Heart right ventricle (tissue), 16 donors: Measurements from ENCODE around the gene ACVR1B. TPM values are rescaled to one million over a fixed set of nuclear protein-coding genes. Genes with fewer than 3 reads are reported as not detected.

ENCODE experiments used
- ATAC-seq, 8 donors: fragments of 200-7000 bp; cut with Tn5 transposase; one replicate each; pipeline ENCODE4 v1.9.1; 2020; ENCODE audit warnings: mild to moderate bottlenecking in 8 of 8, moderate library complexity in 8 of 8, moderate number of reproducible peaks in 1 of 8
- DNase-seq, 2 donors: peaks; one replicate each; pipeline ENCODE4 v3.0.0-alpha.2; 2020
- H3K27ac ChIP-seq, 10 donors: fragments of 200-600 bp; sonication (generic) in 2 of 10; one replicate each; pipeline versions ENCODE4 v1.5.0 to v1.8.0; 2020 to 2022; ENCODE audit warnings: mild to moderate bottlenecking in 3 of 10
- H3K27me3 ChIP-seq, 7 donors: fragments of 200-600 bp; one replicate each; pipeline ENCODE4 v1.8.0; 2021 to 2022; ENCODE audit warnings: mild to moderate bottlenecking in 2 of 7
- H3K36me3 ChIP-seq, 9 donors: fragments of 200-600 bp; sonication (generic) in 1 of 9; one replicate each; pipeline versions ENCODE4 v1.5.0 to v1.8.0; 2020 to 2022; ENCODE audit warnings: mild to moderate bottlenecking in 2 of 9
- H3K4me1 ChIP-seq, 9 donors: fragments of 200-600 bp; sonication (generic) in 1 of 9; one replicate each; pipeline versions ENCODE4 v1.5.0 to v1.8.0; 2020 to 2022; ENCODE audit warnings: mild to moderate bottlenecking in 4 of 9
- H3K4me3 ChIP-seq, 10 donors: fragments of 200-600 bp; sonication (generic) in 2 of 10; one replicate each; pipeline versions ENCODE4 v1.5.0 to v1.8.0; 2020 to 2022; ENCODE audit warnings: mild to moderate bottlenecking in 7 of 10, moderate library complexity in 2 of 10
- H3K9me3 ChIP-seq, 11 donors: fragments of 200-600 bp in 10 of 11; sonication (generic) in 2 of 11; one replicate each; pipeline versions ENCODE4 v1.5.0 to v1.8.0; 2013 to 2022; ENCODE audit warnings: mild to moderate bottlenecking in 2 of 11, control low read depth in 1 of 11, moderate library complexity in 1 of 11
- WGBS, 2 donors: extraction: QIAGEN DNeasy Blood & Tissue Kit; methylation state at CpG; one replicate each; pipeline ENCODE4 v1.1.7; 2013; ENCODE audit warnings: inconsistent platforms in 1 of 2; 5-methylcytosine and 5-hydroxymethylcytosine counted together
- intact Hi-C, 10 donors: fragments of 100-400 bp; cut with DNase I; formaldehyde crosslinking; loops; one replicate each; pipeline versions ENCODE4 v1.11.1 to v1.14.2; 2022
- polyA plus RNA-seq, 2 donors: library from polyadenylated mRNA; stranded (reverse); fragments of 200-250 nt; gene quantifications; one replicate each; pipeline ENCODE4 v1.2.3, GENCODE V29; 2013
- total RNA-seq, 10 donors: library from RNA; stranded (reverse); fragmentation: NEBNext Ultra II Directional in 3 of 10; extraction: Animal tissue kit (Norgen Biotek cat#: 25700) in 3 of 10; gene quantifications; one replicate each; pipeline versions ENCODE4 v1.2.1 to v1.2.4, GENCODE V29; 2021 to 2023
- TF ChIP-seq, protein P1 (sequence below), 9 donors: fragments of 200-600 bp; sonication (generic) in 2 of 9; IDR thresholded peaks; one replicate each; pipeline versions ENCODE4 v1.5.0 to v1.8.0; 2021 to 2022; ENCODE audit warnings: antibody characterized with exemption in 9 of 9, mild to moderate bottlenecking in 5 of 9, moderate library complexity in 1 of 9
- donor health status: Arrhythmogenic right ventricular cardiomyopathy.
- donor health status: ischemic (EF 13 %, LVEDD 7.1; RV severe dilation, severe dysfunction).
- donor health status: healthy with polysubstance abuse.
- donor health status: DM: no; HTN: yes; CAD: no.
- donor health status: DM: no; HTN: no; CAD: no.
- donor health status: ischemic (EF 25% LVEDD 6.9; RV normal size, moderate dysfunction).
- donor health status: ischemic (EF 25% LVEDD 5.7; RV mildly dilated, moderate dysfunction).
- donor health status: healthy.
- donor health status: DM: yes; HTN: yes; CAD: no.
- donor health status: Ischemic cardiomyopathy.
- donor health status: ischemic (EF 35%, LVEDD 5.7; RV mildly dilated, moderate dysfunction).
- donor health status: nonischemic (EF 11% LVEDD 7.7; RV severe dilation, severe dysfunction).
- donor health status: DM: yes; HTN: yes; CAD: no.
- donor health status: PGD.
- donor health status: ischemic (EF 29% LVEDD 5.4; RV normal size, mild dysfunction).
- donor health status: nonischemic (EF 23%, LVEDD 6.1; RV moderate dilation, normal function).

ACVR1B gene
- total and polyA plus RNA-seq, 12 donors: 5.8 to 15.5 (median 9.7) TPM

DNA sequence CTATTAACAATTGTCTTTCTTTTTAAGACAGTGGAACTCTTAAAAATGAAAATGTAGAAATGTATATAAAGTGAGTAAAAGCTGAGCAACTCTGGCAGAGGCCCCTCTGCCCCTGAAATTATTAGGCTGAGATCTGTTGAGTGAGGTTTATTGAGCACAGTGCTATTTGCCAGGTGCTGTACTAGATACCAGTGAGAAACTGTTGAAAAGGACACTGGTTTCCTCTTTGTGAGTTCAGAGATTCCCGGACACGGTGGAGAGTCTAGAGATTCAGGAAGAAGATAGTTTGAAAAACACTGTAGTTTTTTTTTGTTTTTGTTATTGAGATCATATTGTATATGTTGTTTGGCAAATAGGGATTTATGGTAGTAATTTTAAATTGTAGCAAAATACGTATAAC, 11.2 kb downstream of the ACVR1B start:
- Histone ChIP-seq H3K9me3 (no peaks in the 10 kb centered on the region), H3K36me3 (peaks cover 0 to 22% (median 0%) of the 10 kb centered on the region in 9 donors), H3K4me3 (no peak overlapping the region), H3K27me3 (no peaks in the 10 kb centered on the region), H3K27ac (no peak overlapping the region), H3K4me1 (peaks cover 0 to 37% (median 13%) of the 10 kb centered on the region in 9 donors)
- no peak for DNase-seq
- no peak for ATAC-seq
- intact Hi-C loops: no loop called here
- 41 to 61% methylated on average over 3 of the region's 3 CpGs for WGBS, 2 donors
- TF ChIP-seq, protein P1, sequence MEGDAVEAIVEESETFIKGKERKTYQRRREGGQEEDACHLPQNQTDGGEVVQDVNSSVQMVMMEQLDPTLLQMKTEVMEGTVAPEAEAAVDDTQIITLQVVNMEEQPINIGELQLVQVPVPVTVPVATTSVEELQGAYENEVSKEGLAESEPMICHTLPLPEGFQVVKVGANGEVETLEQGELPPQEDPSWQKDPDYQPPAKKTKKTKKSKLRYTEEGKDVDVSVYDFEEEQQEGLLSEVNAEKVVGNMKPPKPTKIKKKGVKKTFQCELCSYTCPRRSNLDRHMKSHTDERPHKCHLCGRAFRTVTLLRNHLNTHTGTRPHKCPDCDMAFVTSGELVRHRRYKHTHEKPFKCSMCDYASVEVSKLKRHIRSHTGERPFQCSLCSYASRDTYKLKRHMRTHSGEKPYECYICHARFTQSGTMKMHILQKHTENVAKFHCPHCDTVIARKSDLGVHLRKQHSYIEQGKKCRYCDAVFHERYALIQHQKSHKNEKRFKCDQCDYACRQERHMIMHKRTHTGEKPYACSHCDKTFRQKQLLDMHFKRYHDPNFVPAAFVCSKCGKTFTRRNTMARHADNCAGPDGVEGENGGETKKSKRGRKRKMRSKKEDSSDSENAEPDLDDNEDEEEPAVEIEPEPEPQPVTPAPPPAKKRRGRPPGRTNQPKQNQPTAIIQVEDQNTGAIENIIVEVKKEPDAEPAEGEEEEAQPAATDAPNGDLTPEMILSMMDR (IDR thresholded peaks at IDR 0.05): no peak

DNA sequence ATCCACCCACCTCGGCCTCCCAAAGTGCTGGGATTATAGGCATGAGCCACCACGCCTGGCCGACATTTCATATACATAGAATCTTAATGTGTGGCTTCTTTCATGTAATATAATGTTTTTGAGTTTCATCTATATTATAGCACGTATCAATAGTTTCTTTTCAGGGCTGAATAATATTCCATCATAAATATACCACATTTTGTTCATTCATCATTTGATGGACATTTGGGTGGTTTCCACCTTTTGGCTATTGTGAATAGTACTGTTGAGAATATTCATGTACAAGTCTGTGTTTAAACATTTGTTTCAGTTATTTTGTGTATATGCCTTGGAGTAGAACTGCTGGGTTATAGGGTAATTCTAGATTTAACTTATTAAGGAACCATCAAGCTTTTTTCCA, 12.0 kb downstream of the ACVR1B start:
- peaks cover 0 to 37% (median 13%) of the 10 kb centered on the region in 9 donors for H3K4me1 ChIP-seq
- H3K27me3 ChIP-seq: no peaks in the 10 kb centered on the region
- no peak overlapping the region for H3K27ac ChIP-seq
- peaks cover 0 to 22% (median 0%) of the 10 kb centered on the region in 9 donors for H3K36me3 ChIP-seq
- H3K4me3 ChIP-seq: no peak overlapping the region
- 95 to 97% methylated on average over 4 of the region's 4 CpGs for WGBS, 2 donors
- TF ChIP-seq, protein P1 (IDR thresholded peaks at IDR 0.05): no peak
- intact Hi-C loops: no loop called here
- no peak for DNase-seq
- ATAC-seq: no peak
- no peaks in the 10 kb centered on the region for H3K9me3 ChIP-seq

DNA sequence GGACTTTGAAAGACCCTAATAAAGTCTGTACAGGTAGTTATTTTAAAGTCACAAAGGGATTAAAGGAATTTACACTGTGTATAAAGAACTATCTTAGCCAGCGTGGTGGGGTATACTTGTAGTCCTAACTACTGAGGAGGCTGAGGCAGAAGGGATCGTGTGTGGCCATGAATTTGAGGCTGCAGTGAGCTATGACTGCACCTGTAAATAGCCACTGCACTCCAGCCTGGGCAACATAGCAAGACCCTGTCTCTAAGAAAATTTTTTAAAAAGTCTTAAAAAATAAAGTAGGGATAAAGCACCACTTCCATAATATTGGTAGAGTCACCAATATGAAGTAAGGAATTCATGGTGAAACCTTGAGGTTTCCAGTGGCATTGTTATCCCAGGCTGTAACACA, 18.1 kb downstream of the ACVR1B start:
- 97 to 100% methylated on average over 2 of the region's 2 CpGs for WGBS, 2 donors
- DNase-seq (no peak), ATAC-seq (no peak)
- H3K27me3 ChIP-seq: no peaks in the 10 kb centered on the region
- H3K9me3 ChIP-seq: no peaks in the 10 kb centered on the region
- no peak overlapping the region for H3K4me3 ChIP-seq
- H3K36me3 ChIP-seq: no peaks in the 10 kb centered on the region
- no peak overlapping the region for H3K27ac ChIP-seq
- intact Hi-C loops: loop anchor here in 2 of 10 donors (10.0 kb wide), 2 partner anchors 45 to 145 kb away; no protein-coding TSS in a partner anchor
- TF ChIP-seq, protein P1 (IDR thresholded peaks at IDR 0.05): no peak
- peaks cover 0 to 48% (median 31%) of the 10 kb centered on the region in 9 donors for H3K4me1 ChIP-seq

DNA sequence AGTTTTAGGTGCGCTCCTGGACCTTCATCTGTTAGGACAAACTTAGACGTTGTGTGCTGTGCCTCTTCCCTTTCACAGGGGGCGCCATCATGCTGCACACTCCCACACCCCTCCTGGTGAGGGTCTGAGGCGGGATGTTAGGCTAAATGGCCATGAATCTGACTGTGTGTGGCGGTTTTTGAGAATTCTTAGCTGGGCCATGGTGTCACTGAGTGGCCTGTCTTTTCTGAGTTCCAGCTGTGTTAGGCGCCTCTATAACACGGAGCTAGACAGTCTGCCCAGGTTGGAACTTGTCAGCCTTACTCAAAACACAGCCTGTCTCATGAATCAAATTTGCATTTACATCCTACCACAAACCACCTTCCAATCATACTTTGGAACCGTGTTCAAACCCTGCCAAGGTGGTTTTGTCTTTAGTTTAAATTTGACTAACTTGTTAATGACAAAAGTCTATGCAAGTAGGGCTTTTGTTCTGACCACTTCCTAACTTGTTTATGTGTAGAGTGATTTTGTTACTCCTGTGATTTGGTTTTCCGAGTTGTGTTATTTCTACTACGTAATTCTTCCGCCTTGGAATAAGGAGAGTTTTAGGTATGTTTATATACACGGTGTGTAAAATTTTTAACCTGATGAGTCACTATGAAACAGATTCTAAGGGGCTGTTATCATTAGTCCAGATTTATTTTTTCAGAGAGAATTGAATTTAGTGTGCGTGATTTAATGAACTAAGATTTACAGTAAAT, 19.6 kb downstream of the ACVR1B start:
- H3K4me1 ChIP-seq: peaks cover 0 to 63% (median 37%) of the 10 kb centered on the region in 9 donors
- DNase-seq (no peak), ATAC-seq (no peak)
- intact Hi-C loops: loop anchor here in 2 of 10 donors (10.0 kb wide), 2 partner anchors 46 to 146 kb away; no protein-coding TSS in a partner anchor
- H3K27me3 ChIP-seq: no peaks in the 10 kb centered on the region
- H3K36me3 ChIP-seq: peaks cover 0 to 12% (median 8%) of the 10 kb centered on the region in 9 donors
- H3K4me3 ChIP-seq: no peak overlapping the region
- WGBS, 2 donors: 85 to 90% methylated on average over 13 of the region's 13 CpGs
- H3K9me3 ChIP-seq: no peaks in the 10 kb centered on the region
- TF ChIP-seq, protein P1 (IDR thresholded peaks at IDR 0.05): peak in 6 of 9 donors; percentile 18 to 58 (median 31)
- peak overlapping the region in 1 of 10 donors; percentile 87 for H3K27ac ChIP-seq
